Left lung (tissue), 10 donors: ENCODE data around the gene TMEM38B. TPM values are rescaled to one million over a fixed set of nuclear protein-coding genes. Genes with fewer than 3 reads are reported as not detected.
"Not testable (repeated sequence)": the region's sequence is repeated elsewhere in the genome, so short reads cannot be mapped to it uniquely, and the experiment has no call there.

Experiments used
- ATAC-seq: fragments of 200-7000 bp; cut with Tn5 transposase; one replicate; pipeline ENCODE4 v1.9.1; 2020; ENCODE audit warnings: moderate library complexity
- DNase-seq, 4 donors: peaks; one replicate each; pipeline ENCODE4 v3.0.0-alpha.2; 2013 to 2020
- H3K27ac ChIP-seq, 2 donors: fragments of 200-600 bp; sonication (generic) in 1 of 2; one replicate each; pipeline versions ENCODE4 v1.5.0 to v1.8.0; 2020 to 2021
- H3K27me3 ChIP-seq, 2 donors: fragments of 200-600 bp; sonication (generic) in 1 of 2; one replicate each; pipeline versions ENCODE4 v1.5.0 to v1.8.0; 2020 to 2021
- H3K36me3 ChIP-seq, 2 donors: fragments of 200-600 bp; sonication (generic) in 1 of 2; one replicate each; pipeline versions ENCODE4 v1.5.0 to v1.8.0; 2020 to 2021
- H3K4me1 ChIP-seq, 2 donors: fragments of 200-600 bp; one replicate each; pipeline ENCODE4 v1.8.0; 2021
- H3K4me3 ChIP-seq, 2 donors: fragments of 200-600 bp; sonication (generic) in 1 of 2; one replicate each; pipeline versions ENCODE4 v1.5.0 to v1.8.0; 2020 to 2021; ENCODE audit warnings: mild to moderate bottlenecking in 1 of 2
- H3K9me3 ChIP-seq, 2 donors: fragments of 200-600 bp; sonication (generic) in 1 of 2; one replicate each; pipeline versions ENCODE4 v1.5.0 to v1.8.0; 2020 to 2021
- intact Hi-C, 2 donors: fragments of 100-400 bp; cut with DNase I; formaldehyde crosslinking; loops; one replicate each; pipeline versions ENCODE4 v1.11.2 to v1.14.2; 2022
- polyA plus RNA-seq, 6 donors: library from polyadenylated mRNA; unstranded; fragments of 120-200 nt; gene quantifications; one replicate each; pipeline ENCODE4 v1.2.1, GENCODE V29; 2013; ENCODE audit not compliant: insufficient read length in 6 of 6
- total RNA-seq, 2 donors: library from RNA; stranded (reverse); fragmentation: NEBNext Ultra II Directional; extraction: Animal tissue kit (Norgen Biotek cat#: 25700); gene quantifications; one replicate each; pipeline ENCODE4 v1.2.1, GENCODE V29; 2021
- TF ChIP-seq, protein P1 (sequence below), 2 donors: fragments of 200-600 bp; sonication (generic) in 1 of 2; IDR thresholded peaks; one replicate each; pipeline versions ENCODE4 v1.5.0 to v1.8.0; 2021; ENCODE audit warnings: antibody characterized with exemption in 2 of 2
- donor health status: DM: no; HTN: yes; CAD: no.
- donor health status: DM: no; HTN: no; CAD: no.

The TMEM38B gene
- total and polyA plus RNA-seq, 8 donors = 11.6 to 19.9 (median 14.9) TPM

DNA sequence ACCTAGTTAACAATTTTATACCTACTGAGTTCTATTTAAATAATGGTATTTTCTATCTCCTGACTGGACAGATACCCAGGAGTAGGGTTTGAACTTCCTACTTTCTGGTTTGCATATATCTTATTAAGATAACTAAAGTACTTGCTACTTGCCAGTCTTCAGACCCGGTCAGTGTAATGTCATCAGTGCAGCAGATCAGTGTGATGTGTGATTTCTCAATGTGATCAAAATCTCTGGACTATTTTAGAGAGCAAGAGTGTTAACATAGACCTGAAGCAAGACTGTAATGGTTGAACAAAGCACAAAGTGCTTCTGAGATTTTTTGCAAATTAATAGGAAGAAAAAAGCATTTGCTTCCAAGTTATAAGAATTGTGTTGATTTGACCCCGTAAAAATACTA, 6.8 kb downstream of the TMEM38B start:
- DNase-seq = no peak
- no peaks in the 10 kb centered on the region for H3K27me3 ChIP-seq
- no peaks in the 10 kb centered on the region for H3K4me1 ChIP-seq
- TF ChIP-seq, protein P1, sequence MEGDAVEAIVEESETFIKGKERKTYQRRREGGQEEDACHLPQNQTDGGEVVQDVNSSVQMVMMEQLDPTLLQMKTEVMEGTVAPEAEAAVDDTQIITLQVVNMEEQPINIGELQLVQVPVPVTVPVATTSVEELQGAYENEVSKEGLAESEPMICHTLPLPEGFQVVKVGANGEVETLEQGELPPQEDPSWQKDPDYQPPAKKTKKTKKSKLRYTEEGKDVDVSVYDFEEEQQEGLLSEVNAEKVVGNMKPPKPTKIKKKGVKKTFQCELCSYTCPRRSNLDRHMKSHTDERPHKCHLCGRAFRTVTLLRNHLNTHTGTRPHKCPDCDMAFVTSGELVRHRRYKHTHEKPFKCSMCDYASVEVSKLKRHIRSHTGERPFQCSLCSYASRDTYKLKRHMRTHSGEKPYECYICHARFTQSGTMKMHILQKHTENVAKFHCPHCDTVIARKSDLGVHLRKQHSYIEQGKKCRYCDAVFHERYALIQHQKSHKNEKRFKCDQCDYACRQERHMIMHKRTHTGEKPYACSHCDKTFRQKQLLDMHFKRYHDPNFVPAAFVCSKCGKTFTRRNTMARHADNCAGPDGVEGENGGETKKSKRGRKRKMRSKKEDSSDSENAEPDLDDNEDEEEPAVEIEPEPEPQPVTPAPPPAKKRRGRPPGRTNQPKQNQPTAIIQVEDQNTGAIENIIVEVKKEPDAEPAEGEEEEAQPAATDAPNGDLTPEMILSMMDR (IDR thresholded peaks at IDR 0.05) = no peak
- ATAC-seq = no peak
- no peaks in the 10 kb centered on the region for H3K9me3 ChIP-seq
- H3K4me3 ChIP-seq = no peak overlapping the region
- H3K27ac ChIP-seq = no peak overlapping the region
- peaks cover 0 to 4% of the 10 kb centered on the region in 2 donors for H3K36me3 ChIP-seq
- intact Hi-C loops = no loop called here

DNA sequence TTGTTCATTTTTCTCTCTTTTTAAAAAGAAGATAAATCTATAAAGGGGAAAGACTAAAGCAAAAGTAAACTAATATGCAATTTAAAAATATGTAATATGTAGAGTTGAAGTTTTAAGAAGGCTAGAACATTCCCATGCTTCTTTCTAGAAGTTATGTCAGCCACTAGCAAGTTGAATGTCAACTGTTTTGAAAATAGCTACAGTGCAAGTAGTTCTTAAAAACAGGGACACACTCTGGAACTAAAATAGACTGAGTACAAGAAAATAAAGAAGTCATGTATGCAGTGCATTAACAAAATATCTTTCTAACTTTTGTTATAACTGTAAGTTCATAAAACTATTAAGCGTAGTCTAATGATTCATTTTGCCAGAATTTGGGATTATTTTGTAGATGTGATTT, 7.9 kb downstream of the TMEM38B start:
- Histone ChIP-seq H3K4me3 (no peak overlapping the region), H3K27ac (no peak overlapping the region), H3K36me3 (peaks cover 0 to 4% of the 10 kb centered on the region in 2 donors), H3K9me3 (no peaks in the 10 kb centered on the region), H3K27me3 (no peaks in the 10 kb centered on the region), H3K4me1 (no peaks in the 10 kb centered on the region)
- DNase-seq (no peak), ATAC-seq (no peak)
- intact Hi-C loops = no loop called here
- TF ChIP-seq, protein P1 (IDR thresholded peaks at IDR 0.05) = no peak

DNA sequence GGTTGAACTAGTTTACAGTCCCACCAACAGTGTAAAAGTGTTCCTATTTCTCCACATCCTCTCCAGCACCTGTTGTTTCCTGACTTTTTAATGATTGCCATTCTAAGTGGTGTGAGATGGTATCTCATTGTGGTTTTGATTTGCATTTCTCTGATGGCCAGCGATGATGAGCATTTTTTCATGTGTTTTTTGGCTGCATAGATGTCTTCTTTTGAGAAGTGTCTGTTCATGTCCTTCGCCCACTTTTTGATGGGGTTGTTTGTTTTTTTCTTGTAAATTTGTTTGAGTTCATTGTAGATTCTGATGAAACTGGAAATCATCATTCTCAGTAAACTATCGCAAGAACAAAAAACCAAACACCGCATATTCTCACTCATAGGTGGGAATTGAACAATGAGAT, 9.3 kb downstream of the TMEM38B start:
- H3K27me3 ChIP-seq, H3K4me1 ChIP-seq, H3K36me3 ChIP-seq, H3K27ac ChIP-seq, DNase-seq, ATAC-seq, intact Hi-C loops, H3K4me3 ChIP-seq, H3K9me3 ChIP-seq: not testable (repeated sequence)

DNA sequence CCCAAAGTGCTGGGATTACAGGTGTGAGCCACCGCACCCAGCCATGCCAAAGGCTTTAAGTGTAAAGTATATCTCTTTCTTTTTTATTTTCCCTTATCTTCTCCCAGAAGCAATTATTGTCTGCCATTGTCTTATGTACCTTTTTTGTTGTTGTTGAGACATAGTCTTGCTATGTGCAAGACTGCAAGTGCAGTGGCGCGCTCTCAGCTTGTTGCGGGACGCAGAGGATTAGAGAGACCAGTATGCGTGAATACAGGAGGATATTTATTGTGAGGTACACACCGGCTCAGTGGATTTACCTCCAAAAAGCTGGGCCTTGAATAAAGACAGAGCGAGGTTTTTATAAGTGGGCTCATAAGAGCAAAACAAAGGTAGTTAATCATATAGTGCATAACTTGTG, 11.8 kb downstream of the TMEM38B start:
- no peaks in the 10 kb centered on the region for H3K9me3 ChIP-seq
- intact Hi-C loops = no loop called here
- TF ChIP-seq, protein P1 (IDR thresholded peaks at IDR 0.05) = no peak
- H3K27ac ChIP-seq = no peak overlapping the region
- peak in 1 of 4 donors; percentile 42 for DNase-seq
- peaks cover 0 to 10% of the 10 kb centered on the region in 2 donors for H3K36me3 ChIP-seq
- H3K4me3 ChIP-seq = no peak overlapping the region
- no peaks in the 10 kb centered on the region for H3K4me1 ChIP-seq
- H3K27me3 ChIP-seq = no peaks in the 10 kb centered on the region
- ATAC-seq = no peak

DNA sequence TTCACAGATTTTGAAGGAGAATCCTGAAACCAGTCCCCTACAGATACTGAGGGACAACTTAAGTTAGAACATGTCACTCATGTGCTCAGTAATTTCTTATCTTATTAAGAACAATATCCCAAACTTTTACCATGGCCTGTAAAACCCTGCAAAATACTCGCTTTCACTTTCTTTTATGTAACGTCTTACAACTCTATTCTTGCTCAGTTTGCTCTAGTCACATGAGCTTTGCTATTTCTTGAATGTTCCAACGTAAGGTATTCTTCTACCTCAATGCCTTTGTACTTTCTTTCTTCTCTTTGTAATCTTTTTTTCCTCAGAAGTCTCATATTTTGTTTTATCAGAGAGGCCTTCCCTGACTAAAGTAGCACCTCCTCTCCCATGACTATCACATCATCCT, 14.1 kb downstream of the TMEM38B start:
- Histone ChIP-seq H3K4me1 (no peaks in the 10 kb centered on the region), H3K27me3 (no peaks in the 10 kb centered on the region), H3K36me3 (peaks cover 0 to 10% of the 10 kb centered on the region in 2 donors), H3K4me3 (no peak overlapping the region), H3K27ac (no peak overlapping the region), H3K9me3 (no peaks in the 10 kb centered on the region)
- TF ChIP-seq, protein P1 (IDR thresholded peaks at IDR 0.05) = no peak
- no peak for DNase-seq
- intact Hi-C loops = no loop called here
- ATAC-seq = no peak

DNA sequence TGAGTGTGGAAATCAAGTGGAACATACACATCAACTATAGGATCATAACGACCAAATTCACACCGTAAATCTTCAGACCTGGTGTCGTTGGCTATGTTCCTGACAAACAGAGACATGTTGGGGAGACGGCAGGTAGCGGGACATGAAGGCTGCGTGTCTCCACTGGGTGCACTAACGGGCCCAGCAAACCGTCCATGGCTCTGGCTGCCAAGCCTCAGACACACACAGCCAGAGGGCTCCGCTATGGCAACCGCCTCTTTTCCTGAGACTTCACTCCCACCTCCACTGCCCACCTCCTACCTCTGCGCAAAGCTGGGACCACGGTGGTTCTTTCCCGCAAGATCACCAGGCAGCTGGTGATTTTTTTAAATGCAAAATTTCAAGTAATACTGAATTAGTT, 16.3 kb downstream of the TMEM38B start:
- H3K36me3 ChIP-seq = peaks cover 0 to 8% of the 10 kb centered on the region in 2 donors
- no peaks in the 10 kb centered on the region for H3K4me1 ChIP-seq
- no peaks in the 10 kb centered on the region for H3K9me3 ChIP-seq
- H3K4me3 ChIP-seq = no peak overlapping the region
- H3K27me3 ChIP-seq = no peaks in the 10 kb centered on the region
- no peak overlapping the region for H3K27ac ChIP-seq
- DNase-seq = peak in 1 of 4 donors; percentile 49
- intact Hi-C loops = no loop called here
- ATAC-seq = no peak
- TF ChIP-seq, protein P1 (IDR thresholded peaks at IDR 0.05) = no peak
